WTC11 (cell line): ENCODE measurements around the gene COL19A1. TPM values are rescaled to one million over a fixed set of nuclear protein-coding genes. Genes with fewer than 3 reads are reported as not detected.

ENCODE experiments used
- ATAC-seq: fragments of 200-7000 bp; cut with Tn5 transposase; 2 replicates; pipeline ENCODE4 v1.10.0; 2021; ENCODE audit warnings: mild to moderate bottlenecking, moderate library complexity
- CTCF ChIA-PET: fragments of 300-600 bp; sonication (Branson Sonifier 250); formaldehyde crosslinking; loops from one replicate; lab custom pipeline; 2021; ENCODE audit warnings: antibody characterized with exemption; lab: Charles Lee
- POLR2A ChIA-PET: fragments of 350-600 bp; sonication (Branson Sonifier 250); formaldehyde crosslinking; loops from one replicate; lab custom pipeline; 2021; ENCODE audit warnings: antibody characterized with exemption; lab: Charles Lee
- DNase-seq: peaks from one replicate; pipeline ENCODE4 v3.0.0; 2021; ENCODE audit warnings: low spot score
- H3K27ac Mint-ChIP-seq: 2 replicates; pipeline ENCODE4 v1.8.0; 2021; ENCODE audit warnings: mixed read lengths
- H3K27me3 Mint-ChIP-seq: 2 replicates; pipeline ENCODE4 v1.8.0; 2021; ENCODE audit warnings: low read depth, mild to moderate bottlenecking, moderate library complexity, mixed read lengths
- H3K36me3 Mint-ChIP-seq: 2 replicates; pipeline ENCODE4 v1.8.0; 2021; ENCODE audit warnings: mixed read lengths
- H3K4me1 Mint-ChIP-seq: 2 replicates; pipeline ENCODE4 v1.8.0; 2022; ENCODE audit warnings: mixed read lengths
- H3K4me3 Mint-ChIP-seq: 2 replicates; pipeline ENCODE4 v1.8.0; 2021; ENCODE audit warnings: mild to moderate bottlenecking, moderate library complexity, mixed read lengths
- H3K9me3 Mint-ChIP-seq: 2 replicates; pipeline ENCODE4 v1.8.0; 2021; ENCODE audit warnings: mixed read lengths
- ATF2 ChIP-seq: sonication (generic); formaldehyde crosslinking; IDR thresholded peaks from 2 replicates; pipeline ENCODE4 v1.8.1; 2022; ENCODE audit warnings: low read depth, missing genetic modification reagents, borderline replicate concordance
- ATF3 ChIP-seq: sonication (generic); formaldehyde crosslinking; conservative IDR thresholded peaks from 2 replicates; pipeline ENCODE4 v1.8.1; 2022; ENCODE audit warnings: mild to moderate bottlenecking, missing genetic modification reagents
- ATF6 ChIP-seq: sonication (generic); formaldehyde crosslinking; IDR thresholded peaks from 2 replicates; pipeline ENCODE4 v1.8.1; 2023; ENCODE audit warnings: mild to moderate bottlenecking, missing genetic modification reagents
- CBFB ChIP-seq: sonication (generic); formaldehyde crosslinking; IDR thresholded peaks from 2 replicates; pipeline ENCODE4 v1.8.1; 2022; ENCODE audit warnings: mild to moderate bottlenecking, low read depth, missing genetic modification reagents
- E2F4 ChIP-seq: sonication (generic); formaldehyde crosslinking; IDR thresholded peaks from 2 replicates; pipeline ENCODE4 v1.8.1; 2022; ENCODE audit warnings: low read depth, mild to moderate bottlenecking, moderate library complexity, missing genetic modification reagents, borderline replicate concordance
- ELF4 ChIP-seq: sonication (generic); formaldehyde crosslinking; IDR thresholded peaks from 2 replicates; pipeline ENCODE4 v1.8.1; 2022; ENCODE audit warnings: low read depth, mild to moderate bottlenecking, moderate library complexity, missing genetic modification reagents
- GABPB1 ChIP-seq: sonication (generic); formaldehyde crosslinking; IDR thresholded peaks from 2 replicates; pipeline ENCODE4 v1.8.1; 2023; ENCODE audit warnings: mild to moderate bottlenecking, missing genetic modification reagents
- HMGXB4 ChIP-seq: sonication (generic); formaldehyde crosslinking; IDR thresholded peaks from 2 replicates; pipeline ENCODE4 v1.8.1; 2023; ENCODE audit warnings: mild to moderate bottlenecking, moderate library complexity, missing genetic modification reagents
- IRF2 ChIP-seq: sonication (generic); formaldehyde crosslinking; IDR thresholded peaks from 2 replicates; pipeline ENCODE4 v1.8.0; 2022; ENCODE audit warnings: low read depth, missing genetic modification reagents, borderline replicate concordance
- JAZF1 ChIP-seq: fragments of 250-450 bp; sonication (Bioruptor Pico); IDR thresholded peaks from 2 replicates; pipeline ENCODE4 v1.9.0; 2021; ENCODE audit warnings: moderate library complexity, mild to moderate bottlenecking, inconsistent platforms
- MXD4 ChIP-seq: fragments of 250-450 bp; sonication (Bioruptor Pico); IDR thresholded peaks from 2 replicates; pipeline ENCODE4 v1.8.0; 2021; ENCODE audit warnings: mild to moderate bottlenecking, moderate library complexity, borderline replicate concordance
- TCF7 ChIP-seq: sonication (generic); formaldehyde crosslinking; IDR thresholded peaks from 2 replicates; pipeline ENCODE4 v1.8.0; 2022; ENCODE audit warnings: mild to moderate bottlenecking, low read depth, missing genetic modification reagents, moderate library complexity
- ZNF416 ChIP-seq: fragments of 250-450 bp; sonication (Bioruptor Pico); IDR thresholded peaks from 2 replicates; pipeline ENCODE4 v1.9.0; 2021; ENCODE audit warnings: mild to moderate bottlenecking, inconsistent platforms
- ZNF512 ChIP-seq: sonication (generic); formaldehyde crosslinking; IDR thresholded peaks from 2 replicates; pipeline ENCODE4 v1.8.1; 2022; ENCODE audit warnings: missing genetic modification reagents, borderline replicate concordance
- total RNA-seq: library from RNA; stranded (reverse); gene quantifications from 3 replicates; pipeline ENCODE4 v1.2.3, GENCODE V29; 2021
- TF ChIP-seq, protein P1 (sequence below): fragments of 250-450 bp; sonication (Bioruptor Pico); IDR thresholded peaks from 2 replicates; pipeline ENCODE4 v1.9.0; 2021; ENCODE audit warnings: mild to moderate bottlenecking
- TF ChIP-seq, protein P2 (sequence below): sonication (generic); formaldehyde crosslinking; IDR thresholded peaks from 2 replicates; pipeline ENCODE4 v1.8.0; 2022; ENCODE audit warnings: mild to moderate bottlenecking, missing genetic modification reagents
- TF ChIP-seq, protein P3 (sequence below): fragments of 200-600 bp; IDR thresholded peaks from 2 replicates; pipeline ENCODE4 v1.8.0; 2022; ENCODE audit warnings: antibody characterized with exemption
- TF ChIP-seq, protein P4 (sequence below): fragments of 250-450 bp; sonication (Bioruptor Pico); IDR thresholded peaks from 2 replicates; pipeline ENCODE4 v1.8.0; 2021; ENCODE audit warnings: mild to moderate bottlenecking

The COL19A1 gene
- total RNA-seq, 1 experiment from 2014 or later: not detected

DNA sequence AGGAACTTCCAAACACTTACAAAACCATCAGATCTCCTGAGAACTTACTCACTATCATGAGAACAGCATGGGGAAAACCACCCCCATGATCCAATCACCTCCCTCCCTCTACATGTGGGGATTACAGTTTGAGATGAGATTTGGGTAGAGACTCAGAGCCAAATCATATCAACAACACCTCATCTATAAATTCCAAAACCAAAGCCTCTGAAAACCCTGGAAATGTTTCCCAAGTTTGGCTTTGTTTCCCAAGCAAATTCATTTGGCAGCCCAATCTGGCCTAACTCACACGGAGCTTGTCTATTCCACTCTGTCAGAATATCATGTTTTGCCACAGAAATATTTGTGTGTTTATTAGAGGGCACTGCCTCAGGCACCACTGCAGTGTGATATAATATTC, 293.9 kb downstream of the COL19A1 start:
- TF ChIP-seq ATF3 (CRISPR knock-in tag): no peak
- TF ChIP-seq ATF6 (CRISPR knock-in tag): no peak
- TF ChIP-seq JAZF1 (CRISPR knock-in tag): no peak
- TF ChIP-seq, protein P1, sequence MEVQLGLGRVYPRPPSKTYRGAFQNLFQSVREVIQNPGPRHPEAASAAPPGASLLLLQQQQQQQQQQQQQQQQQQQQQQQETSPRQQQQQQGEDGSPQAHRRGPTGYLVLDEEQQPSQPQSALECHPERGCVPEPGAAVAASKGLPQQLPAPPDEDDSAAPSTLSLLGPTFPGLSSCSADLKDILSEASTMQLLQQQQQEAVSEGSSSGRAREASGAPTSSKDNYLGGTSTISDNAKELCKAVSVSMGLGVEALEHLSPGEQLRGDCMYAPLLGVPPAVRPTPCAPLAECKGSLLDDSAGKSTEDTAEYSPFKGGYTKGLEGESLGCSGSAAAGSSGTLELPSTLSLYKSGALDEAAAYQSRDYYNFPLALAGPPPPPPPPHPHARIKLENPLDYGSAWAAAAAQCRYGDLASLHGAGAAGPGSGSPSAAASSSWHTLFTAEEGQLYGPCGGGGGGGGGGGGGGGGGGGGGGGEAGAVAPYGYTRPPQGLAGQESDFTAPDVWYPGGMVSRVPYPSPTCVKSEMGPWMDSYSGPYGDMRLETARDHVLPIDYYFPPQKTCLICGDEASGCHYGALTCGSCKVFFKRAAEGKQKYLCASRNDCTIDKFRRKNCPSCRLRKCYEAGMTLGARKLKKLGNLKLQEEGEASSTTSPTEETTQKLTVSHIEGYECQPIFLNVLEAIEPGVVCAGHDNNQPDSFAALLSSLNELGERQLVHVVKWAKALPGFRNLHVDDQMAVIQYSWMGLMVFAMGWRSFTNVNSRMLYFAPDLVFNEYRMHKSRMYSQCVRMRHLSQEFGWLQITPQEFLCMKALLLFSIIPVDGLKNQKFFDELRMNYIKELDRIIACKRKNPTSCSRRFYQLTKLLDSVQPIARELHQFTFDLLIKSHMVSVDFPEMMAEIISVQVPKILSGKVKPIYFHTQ (CRISPR knock-in tag): no peak
- TF ChIP-seq MXD4 (CRISPR knock-in tag): no peak
- TF ChIP-seq, protein P2, sequence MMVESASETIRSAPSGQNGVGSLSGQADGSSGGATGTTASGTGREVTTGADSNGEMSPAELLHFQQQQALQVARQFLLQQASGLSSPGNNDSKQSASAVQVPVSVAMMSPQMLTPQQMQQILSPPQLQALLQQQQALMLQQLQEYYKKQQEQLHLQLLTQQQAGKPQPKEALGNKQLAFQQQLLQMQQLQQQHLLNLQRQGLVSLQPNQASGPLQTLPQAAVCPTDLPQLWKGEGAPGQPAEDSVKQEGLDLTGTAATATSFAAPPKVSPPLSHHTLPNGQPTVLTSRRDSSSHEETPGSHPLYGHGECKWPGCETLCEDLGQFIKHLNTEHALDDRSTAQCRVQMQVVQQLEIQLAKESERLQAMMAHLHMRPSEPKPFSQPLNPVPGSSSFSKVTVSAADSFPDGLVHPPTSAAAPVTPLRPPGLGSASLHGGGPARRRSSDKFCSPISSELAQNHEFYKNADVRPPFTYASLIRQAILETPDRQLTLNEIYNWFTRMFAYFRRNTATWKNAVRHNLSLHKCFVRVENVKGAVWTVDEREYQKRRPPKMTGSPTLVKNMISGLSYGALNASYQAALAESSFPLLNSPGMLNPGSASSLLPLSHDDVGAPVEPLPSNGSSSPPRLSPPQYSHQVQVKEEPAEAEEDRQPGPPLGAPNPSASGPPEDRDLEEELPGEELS (CRISPR knock-in tag): no peak
- TF ChIP-seq TCF7 (CRISPR knock-in tag): no peak
- ChIA-PET POLR2A (no interaction called here), CTCF (no interaction called here)
- H3K27me3 Mint-ChIP-seq: no peaks in the 10 kb centered on the region
- ATAC-seq (no peak), DNase-seq (no peak)
- H3K4me1 Mint-ChIP-seq: no peaks in the 10 kb centered on the region
- no peaks in the 10 kb centered on the region for H3K36me3 Mint-ChIP-seq
- H3K27ac Mint-ChIP-seq: no peak overlapping the region
- H3K9me3 Mint-ChIP-seq: no peaks in the 10 kb centered on the region
- H3K4me3 Mint-ChIP-seq: no peak overlapping the region

DNA sequence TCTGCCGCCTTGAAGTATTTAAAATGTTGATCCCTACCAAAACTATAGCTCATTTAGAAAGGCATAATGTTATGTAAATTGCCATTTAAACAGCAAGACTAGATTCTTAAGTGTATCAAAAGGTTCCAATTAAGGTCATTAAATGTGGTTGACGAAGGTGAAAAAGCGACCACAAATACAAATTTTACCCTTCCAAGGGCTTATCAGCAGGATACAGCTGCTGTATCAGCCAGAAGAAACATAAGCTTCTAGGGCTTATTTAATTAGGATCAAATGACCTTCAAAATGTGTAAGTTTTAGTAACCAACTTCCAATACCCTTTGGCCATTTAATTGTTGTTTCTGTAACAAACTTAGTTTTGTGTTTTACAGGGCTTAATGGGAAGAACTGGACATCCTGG, 296.6 kb downstream of the COL19A1 start:
- ChIA-PET CTCF (no interaction called here), POLR2A (no interaction called here)
- Mint-ChIP-seq H3K27me3 (no peaks in the 10 kb centered on the region; the same call in 1 of the 2 replicates), H3K4me3 (no peak overlapping the region), H3K36me3 (no peaks in the 10 kb centered on the region), H3K27ac (no peak overlapping the region), H3K4me1 (peaks cover 4% of the 10 kb centered on the region), H3K9me3 (no peaks in the 10 kb centered on the region)
- ATAC-seq (no peak), DNase-seq (no peak)
- TF ChIP-seq ZNF512: no peak
- TF ChIP-seq, protein P3, sequence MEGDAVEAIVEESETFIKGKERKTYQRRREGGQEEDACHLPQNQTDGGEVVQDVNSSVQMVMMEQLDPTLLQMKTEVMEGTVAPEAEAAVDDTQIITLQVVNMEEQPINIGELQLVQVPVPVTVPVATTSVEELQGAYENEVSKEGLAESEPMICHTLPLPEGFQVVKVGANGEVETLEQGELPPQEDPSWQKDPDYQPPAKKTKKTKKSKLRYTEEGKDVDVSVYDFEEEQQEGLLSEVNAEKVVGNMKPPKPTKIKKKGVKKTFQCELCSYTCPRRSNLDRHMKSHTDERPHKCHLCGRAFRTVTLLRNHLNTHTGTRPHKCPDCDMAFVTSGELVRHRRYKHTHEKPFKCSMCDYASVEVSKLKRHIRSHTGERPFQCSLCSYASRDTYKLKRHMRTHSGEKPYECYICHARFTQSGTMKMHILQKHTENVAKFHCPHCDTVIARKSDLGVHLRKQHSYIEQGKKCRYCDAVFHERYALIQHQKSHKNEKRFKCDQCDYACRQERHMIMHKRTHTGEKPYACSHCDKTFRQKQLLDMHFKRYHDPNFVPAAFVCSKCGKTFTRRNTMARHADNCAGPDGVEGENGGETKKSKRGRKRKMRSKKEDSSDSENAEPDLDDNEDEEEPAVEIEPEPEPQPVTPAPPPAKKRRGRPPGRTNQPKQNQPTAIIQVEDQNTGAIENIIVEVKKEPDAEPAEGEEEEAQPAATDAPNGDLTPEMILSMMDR: no peak
- no peak for TF ChIP-seq HMGXB4 (CRISPR knock-in tag)
- TF ChIP-seq, protein P4, sequence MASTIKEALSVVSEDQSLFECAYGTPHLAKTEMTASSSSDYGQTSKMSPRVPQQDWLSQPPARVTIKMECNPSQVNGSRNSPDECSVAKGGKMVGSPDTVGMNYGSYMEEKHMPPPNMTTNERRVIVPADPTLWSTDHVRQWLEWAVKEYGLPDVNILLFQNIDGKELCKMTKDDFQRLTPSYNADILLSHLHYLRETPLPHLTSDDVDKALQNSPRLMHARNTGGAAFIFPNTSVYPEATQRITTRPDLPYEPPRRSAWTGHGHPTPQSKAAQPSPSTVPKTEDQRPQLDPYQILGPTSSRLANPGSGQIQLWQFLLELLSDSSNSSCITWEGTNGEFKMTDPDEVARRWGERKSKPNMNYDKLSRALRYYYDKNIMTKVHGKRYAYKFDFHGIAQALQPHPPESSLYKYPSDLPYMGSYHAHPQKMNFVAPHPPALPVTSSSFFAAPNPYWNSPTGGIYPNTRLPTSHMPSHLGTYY (CRISPR knock-in tag): no peak
- TF ChIP-seq CBFB (CRISPR knock-in tag): no peak
- no peak for TF ChIP-seq IRF2 (CRISPR knock-in tag)
- no peak for TF ChIP-seq E2F4
- no peak for TF ChIP-seq GABPB1 (CRISPR knock-in tag)
- no peak for TF ChIP-seq ATF2
- TF ChIP-seq ELF4 (CRISPR knock-in tag): no peak
- TF ChIP-seq ZNF416 (CRISPR knock-in tag): no peak
